ENCODE measurements around the gene ANK2. TPM values are rescaled to one million over a fixed set of nuclear protein-coding genes. Genes with fewer than 3 reads are reported as not detected.

Gene ANK2
- 100 to 1,000 TPM in 5 of 8 experiments, 10 to 100 TPM in 3; 46.7 to 361 (median 116) TPM for total RNA-seq

DNA sequence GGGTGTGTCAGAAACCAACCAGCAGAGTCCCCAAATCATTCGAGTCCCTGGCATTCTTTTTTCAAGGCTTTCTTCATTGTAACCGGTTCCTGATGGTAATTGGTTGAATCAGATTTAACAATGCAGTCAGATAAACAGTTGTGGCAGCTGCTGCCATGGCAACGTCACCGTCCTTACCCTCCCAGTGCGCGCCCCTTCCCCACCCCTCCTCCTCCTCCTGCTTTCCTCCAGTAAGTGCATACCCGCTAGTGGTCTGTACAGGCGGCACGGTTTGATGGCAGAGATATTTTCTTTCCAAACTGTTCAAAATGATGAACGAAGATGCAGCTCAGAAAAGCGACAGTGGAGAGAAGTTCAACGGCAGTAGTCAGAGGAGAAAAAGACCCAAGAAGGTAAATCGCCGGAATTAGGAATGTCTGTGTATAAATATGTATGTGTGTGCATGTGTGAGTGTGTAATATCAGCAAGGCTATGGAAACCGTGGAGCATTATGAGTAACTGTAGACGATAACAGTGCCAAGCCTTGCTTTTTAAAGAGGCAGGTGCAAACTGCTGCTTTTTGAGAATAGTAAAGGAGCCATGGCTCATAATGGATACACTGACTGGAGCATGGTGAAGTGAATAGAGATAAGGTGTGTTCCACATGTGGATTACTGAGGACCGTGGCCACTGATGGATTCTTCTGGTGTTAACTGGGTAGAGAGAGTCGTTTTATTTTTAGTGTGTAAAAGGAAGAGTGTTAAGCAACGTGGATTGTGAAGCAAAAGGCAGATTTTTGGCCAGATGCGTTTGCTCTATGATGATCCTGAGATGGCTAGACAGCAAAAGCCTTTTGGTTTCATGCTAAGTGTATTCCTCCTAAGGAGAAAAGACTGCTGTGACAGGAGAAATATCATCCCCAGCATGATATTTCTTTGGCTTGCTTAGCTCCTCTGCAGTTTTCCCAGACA lies at the start of gene ANK2:
ANK2 (plus strand) TSS at position 233 of the 950 bp plus-strand sequence; CDS start at position 309, 76 bp downstream.
- Histone ChIP-seq H3K4me1 (replicated peaks in 1 of 2) (peaks cover 6 to 22% of the 10 kb centered on the region in 2 donors), H3K4me3 (peak within 1 kb of the TSS; percentile 38 to 45 (median 41)), H3K27ac (peak within 1 kb of the TSS in 1 of 2 donors; percentile 24)
- in situ Hi-C loops (cut with MboI; ENCODE audit: low pct_unique_long_range_greater_than_20kb in 2 of 9, low sequenced_read_pairs in 9 of 9, unreplicated experiment in 9 of 9), result no loop called here
- WGBS, 10 experiments, result 0 to 22% (median 8%) methylated on average over 1 to 14 of the region's 20 CpGs
- peak; percentile 34 to 97 (median 94) for ATAC-seq (replicated peaks in 6 of 8)

DNA sequence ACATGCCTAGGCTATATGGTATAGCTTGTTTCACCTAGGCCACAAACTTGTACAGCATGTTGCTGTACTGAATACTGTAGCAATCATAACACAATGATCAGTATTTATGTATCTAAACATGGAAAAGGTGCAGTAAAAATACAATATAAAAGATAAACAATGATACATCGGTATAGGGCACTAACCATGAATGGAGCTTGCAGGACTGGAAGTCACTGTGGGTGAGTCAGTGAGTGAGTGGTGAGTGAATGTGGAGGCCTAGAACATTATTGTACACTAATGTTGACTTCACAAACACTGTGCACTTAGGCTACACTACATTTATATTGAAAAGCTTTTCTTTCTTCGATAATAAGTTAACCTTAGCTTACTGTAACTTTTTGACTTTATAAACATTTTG lies 45.6 kb upstream of the ANK2 start:
- Histone ChIP-seq H3K27ac (no peak overlapping the region), H3K4me1 (replicated peaks in 1 of 2) (peaks cover 13 to 29% of the 10 kb centered on the region in 2 donors), H3K4me3 (no peak overlapping the region)
- no peak for ATAC-seq (replicated peaks in 6 of 8)
- 32 to 100% (median 94%) methylated on average over 1 to 2 of the region's 2 CpGs; no CpG with 5 or more reads in 2 of the 10 experiments for WGBS, 10 experiments
- in situ Hi-C loops (cut with MboI; ENCODE audit: low pct_unique_long_range_greater_than_20kb in 2 of 9, low sequenced_read_pairs in 9 of 9, unreplicated experiment in 9 of 9), result no loop called here

DNA sequence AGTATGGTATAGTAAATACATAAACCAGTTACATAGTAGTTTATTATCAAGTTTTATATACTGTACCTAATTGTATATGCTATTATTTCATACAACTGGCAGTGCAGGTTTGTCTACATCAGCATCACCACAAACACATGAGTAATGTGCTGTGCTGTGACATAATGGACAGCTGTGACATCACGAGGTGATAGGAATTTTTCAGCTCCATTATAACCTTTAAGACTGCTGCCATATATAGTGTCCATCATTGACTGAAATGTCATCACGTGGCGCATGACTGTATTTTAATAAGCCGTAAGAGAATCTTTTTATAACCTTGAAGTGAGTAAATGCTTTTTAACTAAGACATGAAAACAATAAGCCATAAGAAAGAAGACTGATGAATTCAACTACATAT lies 44.8 kb upstream of the ANK2 start:
- no peak overlapping the region for H3K4me3 ChIP-seq
- H3K27ac ChIP-seq, result no peak overlapping the region
- in situ Hi-C loops (cut with MboI; ENCODE audit: low pct_unique_long_range_greater_than_20kb in 2 of 9, low sequenced_read_pairs in 9 of 9, unreplicated experiment in 9 of 9), result no loop called here
- no peak for ATAC-seq (replicated peaks in 6 of 8)
- WGBS, 10 experiments, result 75 to 100% (median 93%) methylated on average over 1 to 4 of the region's 4 CpGs
- peaks cover 17 to 24% of the 10 kb centered on the region in 2 donors for H3K4me1 ChIP-seq (replicated peaks in 1 of 2)

GRCh38 chr4:113006632-113007031 lies 42.8 kb upstream of the ANK2 start:
- ATAC-seq (replicated peaks in 6 of 8), result no peak
- H3K27ac ChIP-seq, result no peak overlapping the region
- in situ Hi-C loops (cut with MboI; ENCODE audit: low pct_unique_long_range_greater_than_20kb in 2 of 9, low sequenced_read_pairs in 9 of 9, unreplicated experiment in 9 of 9), result no loop called here
- H3K4me3 ChIP-seq, result no peak overlapping the region
- WGBS, 10 experiments, result 31 to 100% (median 100%) methylated on average over 1 of the region's 1 CpG; no CpG with 5 or more reads in 1 of the 10 experiments
- peaks cover 19 to 31% of the 10 kb centered on the region in 2 donors for H3K4me1 ChIP-seq (replicated peaks in 1 of 2)

DNA sequence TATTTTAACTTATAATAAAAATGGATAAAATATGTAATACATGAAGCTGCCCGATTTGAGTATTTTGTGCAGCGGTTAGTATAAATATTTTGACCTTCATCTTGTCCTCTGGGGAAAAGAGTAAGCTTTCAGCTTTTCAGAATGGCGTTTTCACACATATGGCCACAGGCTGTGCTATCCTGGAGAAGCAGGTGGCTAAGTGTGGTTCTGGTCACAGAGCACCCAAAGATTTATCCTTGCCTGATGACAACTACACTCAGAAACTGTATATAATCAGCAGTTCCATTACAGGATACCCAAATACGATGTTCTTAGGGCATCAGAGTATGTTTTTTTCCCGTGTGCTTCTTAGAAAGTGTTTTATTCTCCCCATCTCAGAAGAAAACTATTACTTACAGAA lies 42.3 kb upstream of the ANK2 start:
- no peak overlapping the region for H3K27ac ChIP-seq
- no peak overlapping the region for H3K4me3 ChIP-seq
- in situ Hi-C loops (cut with MboI; ENCODE audit: low pct_unique_long_range_greater_than_20kb in 2 of 9, low sequenced_read_pairs in 9 of 9, unreplicated experiment in 9 of 9), result no loop called here
- peak in 2 of 8 experiments; percentile 27 to 45 for ATAC-seq (replicated peaks in 6 of 8)
- WGBS, 10 experiments, result 20 to 100% (median 80%) methylated on average over 1 to 5 of the region's 5 CpGs
- peaks cover 24 to 36% of the 10 kb centered on the region in 2 donors for H3K4me1 ChIP-seq (replicated peaks in 1 of 2)

DNA sequence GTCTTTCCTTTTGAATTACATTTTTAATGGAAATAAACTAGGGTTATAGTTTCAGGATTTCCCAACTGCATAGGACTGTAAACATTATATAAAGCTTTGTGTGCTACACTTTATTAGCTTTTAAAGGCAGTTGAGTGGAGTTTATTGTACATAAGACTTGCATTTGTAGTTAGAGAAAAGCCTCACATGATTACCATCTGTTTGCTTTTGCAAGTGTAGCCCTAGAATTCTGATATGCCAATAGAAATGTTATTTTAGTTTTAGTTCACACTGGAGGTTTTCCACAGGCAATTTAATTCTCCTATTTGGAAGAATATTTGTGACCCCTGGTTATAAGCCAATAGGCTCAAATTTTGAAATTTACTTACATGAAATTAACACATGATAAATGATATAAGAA lies 41.3 kb upstream of the ANK2 start:
- H3K27ac ChIP-seq, result peak overlapping the region in 1 of 2 donors; percentile 55
- ATAC-seq (replicated peaks in 6 of 8), result no peak
- in situ Hi-C loops (cut with MboI; ENCODE audit: low pct_unique_long_range_greater_than_20kb in 2 of 9, low sequenced_read_pairs in 9 of 9, unreplicated experiment in 9 of 9), result no loop called here
- peaks cover 34 to 46% of the 10 kb centered on the region in 2 donors for H3K4me1 ChIP-seq (replicated peaks in 1 of 2)
- H3K4me3 ChIP-seq, result no peak overlapping the region

GRCh38 chr4:113008716-113009115 lies 40.7 kb upstream of the ANK2 start:
- Histone ChIP-seq H3K4me1 (replicated peaks in 1 of 2) (peaks cover 37 to 46% of the 10 kb centered on the region in 2 donors), H3K4me3 (no peak overlapping the region), H3K27ac (peak overlapping the region in 1 of 2 donors; percentile 55)
- peak in 6 of 8 experiments; percentile 47 to 83 (median 66) for ATAC-seq (replicated peaks in 6 of 8)
- 0 to 88% (median 40%) methylated on average over 1 to 2 of the region's 2 CpGs; no CpG with 5 or more reads in 1 of the 10 experiments for WGBS, 10 experiments
- in situ Hi-C loops (cut with MboI; ENCODE audit: low pct_unique_long_range_greater_than_20kb in 2 of 9, low sequenced_read_pairs in 9 of 9, unreplicated experiment in 9 of 9), result no loop called here

DNA sequence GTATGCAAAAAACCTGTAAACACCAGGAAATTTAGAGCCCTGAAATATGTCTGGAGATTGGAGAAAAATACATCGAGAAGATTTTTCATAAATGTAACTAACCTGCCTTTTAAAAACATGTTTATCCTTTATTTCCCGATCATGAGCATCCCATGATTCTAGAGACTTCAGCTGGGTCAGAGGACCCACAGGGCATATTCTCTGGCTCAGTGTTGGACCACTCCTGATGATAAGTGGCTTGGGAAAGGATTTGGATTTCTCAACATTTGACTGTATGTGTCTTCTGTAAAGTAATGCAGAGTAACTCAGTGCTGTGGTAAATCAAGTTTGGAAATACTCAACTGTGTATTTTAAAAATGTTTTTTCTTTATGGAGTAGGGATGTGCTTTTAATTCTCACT lies 40.0 kb upstream of the ANK2 start:
- no peak overlapping the region for H3K4me3 ChIP-seq
- no peak for ATAC-seq (replicated peaks in 6 of 8)
- no peak overlapping the region for H3K27ac ChIP-seq
- 67 to 100% (median 87%) methylated on average over 1 to 2 of the region's 2 CpGs; no CpG with 5 or more reads in 1 of the 10 experiments for WGBS, 10 experiments
- peaks cover 37 to 46% of the 10 kb centered on the region in 2 donors for H3K4me1 ChIP-seq (replicated peaks in 1 of 2)
- in situ Hi-C loops (cut with MboI; ENCODE audit: low pct_unique_long_range_greater_than_20kb in 2 of 9, low sequenced_read_pairs in 9 of 9, unreplicated experiment in 9 of 9), result no loop called here

- in situ Hi-C loops (cut with MboI; ENCODE audit: low pct_unique_long_range_greater_than_20kb in 2 of 9, low sequenced_read_pairs in 9 of 9, unreplicated experiment in 9 of 9), result no loop called here
- 46 to 100% (median 84%) methylated on average over 2 to 4 of the region's 4 CpGs; no CpG with 5 or more reads in 1 of the 10 experiments for WGBS, 10 experiments
- peak overlapping the region in 1 of 2 donors; percentile 6 for H3K27ac ChIP-seq
- H3K4me3 ChIP-seq, result no peak overlapping the region
- ATAC-seq (replicated peaks in 6 of 8), result no peak
- peaks cover 35 to 41% of the 10 kb centered on the region in 2 donors for H3K4me1 ChIP-seq (replicated peaks in 1 of 2)
These were observed 37.2 kb upstream of the ANK2 start for GRCh38 chr4:113012122-113012725.

GRCh38 chr4:113012786-113013185 lies 36.7 kb upstream of the ANK2 start:
- in situ Hi-C loops (cut with MboI; ENCODE audit: low pct_unique_long_range_greater_than_20kb in 2 of 9, low sequenced_read_pairs in 9 of 9, unreplicated experiment in 9 of 9), result no loop called here
- H3K27ac ChIP-seq, result no peak overlapping the region
- 60 to 100% (median 75%) methylated on average over 1 to 4 of the region's 4 CpGs; no CpG with 5 or more reads in 1 of the 10 experiments for WGBS, 10 experiments
- peaks cover 32 to 36% of the 10 kb centered on the region in 2 donors for H3K4me1 ChIP-seq (replicated peaks in 1 of 2)
- peak in 7 of 8 experiments; percentile 50 to 90 (median 65) for ATAC-seq (replicated peaks in 6 of 8)
- no peak overlapping the region for H3K4me3 ChIP-seq

DNA sequence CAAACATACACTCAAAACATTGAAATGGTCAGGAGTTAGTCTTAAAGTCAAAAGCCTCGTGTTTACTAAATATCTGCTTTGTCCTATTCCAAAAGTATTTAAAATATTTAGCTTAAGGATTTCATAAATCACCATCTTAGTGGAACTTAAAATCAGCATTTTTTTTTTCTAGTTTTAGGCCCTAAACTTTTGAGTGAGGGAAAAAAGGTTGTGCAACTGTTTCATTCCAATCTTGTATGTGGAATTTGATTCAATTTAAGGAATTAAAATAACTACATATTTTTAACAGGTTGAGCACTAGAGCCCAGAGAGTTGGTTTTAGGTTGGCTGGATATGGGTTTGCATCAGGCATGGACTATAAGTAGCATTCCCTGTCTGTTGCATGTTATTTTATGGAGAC lies 35.7 kb upstream of the ANK2 start:
- WGBS, 10 experiments, result 29 to 92% (median 75%) methylated on average over 1 of the region's 1 CpG; no CpG with 5 or more reads in 2 of the 10 experiments
- H3K4me1 ChIP-seq (replicated peaks in 1 of 2), result peaks cover 26 to 27% of the 10 kb centered on the region in 2 donors
- H3K4me3 ChIP-seq, result no peak overlapping the region
- ATAC-seq (replicated peaks in 6 of 8), result no peak
- H3K27ac ChIP-seq, result no peak overlapping the region
- in situ Hi-C loops (cut with MboI; ENCODE audit: low pct_unique_long_range_greater_than_20kb in 2 of 9, low sequenced_read_pairs in 9 of 9, unreplicated experiment in 9 of 9), result no loop called here

DNA sequence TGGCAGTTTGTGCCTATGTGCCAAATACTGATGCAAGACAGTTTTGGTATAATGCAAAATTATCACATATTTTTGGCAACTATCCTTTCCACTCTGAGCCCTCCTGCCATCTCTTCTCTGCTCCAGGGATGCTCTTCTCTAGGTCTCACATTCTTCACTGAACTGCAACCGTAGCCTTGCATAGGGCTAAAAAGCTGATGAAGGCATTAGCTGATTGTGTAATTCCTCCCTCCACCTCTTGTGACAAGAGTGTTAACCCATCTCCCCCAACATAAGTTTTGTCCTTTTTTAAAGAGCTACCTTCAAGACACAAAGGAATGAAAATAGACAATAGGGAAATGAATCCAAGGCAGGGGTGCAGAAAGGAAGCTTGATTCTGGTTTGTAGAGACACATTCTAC lies 33.1 kb upstream of the ANK2 start:
- in situ Hi-C loops (cut with MboI; ENCODE audit: low pct_unique_long_range_greater_than_20kb in 2 of 9, low sequenced_read_pairs in 9 of 9, unreplicated experiment in 9 of 9), result no loop called here
- 80 to 100% (median 100%) methylated on average over 1 of the region's 1 CpG; no CpG with 5 or more reads in 4 of the 10 experiments for WGBS, 10 experiments
- no peak for ATAC-seq (replicated peaks in 6 of 8)
- H3K4me3 ChIP-seq, result no peak overlapping the region
- H3K4me1 ChIP-seq (replicated peaks in 1 of 2), result peaks cover 20 to 23% of the 10 kb centered on the region in 2 donors
- no peak overlapping the region for H3K27ac ChIP-seq

GRCh38 chr4:113020966-113021365 lies 28.5 kb upstream of the ANK2 start:
- no peak overlapping the region for H3K27ac ChIP-seq
- no peak overlapping the region for H3K4me3 ChIP-seq
- peaks cover 0 to 7% of the 10 kb centered on the region in 2 donors for H3K4me1 ChIP-seq (replicated peaks in 1 of 2)
- peak in 6 of 8 experiments; percentile 27 to 94 (median 72) for ATAC-seq (replicated peaks in 6 of 8)
- WGBS, 10 experiments, result 0 to 83% (median 60%) methylated on average over 1 of the region's 1 CpG; no CpG with 5 or more reads in 5 of the 10 experiments
- in situ Hi-C loops (cut with MboI; ENCODE audit: low pct_unique_long_range_greater_than_20kb in 2 of 9, low sequenced_read_pairs in 9 of 9, unreplicated experiment in 9 of 9), result no loop called here
